Adrenal gland (tissue), 12 donors: ENCODE results near the gene TRIM62. TPM values are rescaled to one million over a fixed set of nuclear protein-coding genes. Genes with fewer than 3 reads are reported as not detected.
A peak's percentile ranks its signal among the peaks of the same experiment; 100 is the strongest.

Experiments
- DNase-seq, 7 donors: peaks; one replicate each; pipeline ENCODE4 v3.0.0-alpha.2; 2019 to 2020
- H3K27ac ChIP-seq, 5 donors: fragments of 200-600 bp; sonication (generic) in 4 of 5; 1 replicate in 3 of 5; 2 replicates in 2 of 5; pipeline versions ENCODE4 v1.5.1 to v1.8.0; 2016 to 2020; ENCODE audit warnings: mild to moderate bottlenecking in 1 of 5
- H3K27me3 ChIP-seq: fragments of 200-600 bp; 2 replicates; pipeline ENCODE4 v1.8.0; 2021
- H3K36me3 ChIP-seq, 2 donors: fragments of 200-600 bp; replicated peaks in 1 of 2; 1 replicate in 1 of 2; 2 replicates in 1 of 2; pipeline versions ENCODE4 v1.5.1 to v1.8.0; 2018 to 2022
- H3K4me1 ChIP-seq, 2 donors: fragments of 200-600 bp; replicated peaks in 1 of 2; 1 replicate in 1 of 2; 2 replicates in 1 of 2; pipeline versions ENCODE4 v1.5.1 to v1.8.0; 2018 to 2021
- H3K4me3 ChIP-seq, 4 donors: fragments of 200-600 bp; sonication (generic) in 3 of 4; one replicate each; pipeline ENCODE4 v1.5.1; 2016 to 2018
- H3K9me3 ChIP-seq, 3 donors: fragments of 200-600 bp; sonication (generic) in 1 of 3; replicated peaks in 1 of 3; 1 replicate in 2 of 3; 2 replicates in 1 of 3; pipeline versions ENCODE4 v1.5.1 to v1.8.0; 2016 to 2021
- POLR2A ChIP-seq, 2 donors: fragments of 450-650 bp; IDR thresholded peaks; one replicate each; pipeline ENCODE4 v1.6.1; 2017; ENCODE audit warnings: antibody characterized with exemption in 2 of 2, mild to moderate bottlenecking in 2 of 2, moderate library complexity in 1 of 2
- WGBS, 4 donors: extraction: QIAGEN DNeasy Blood & Tissue Kit in 2 of 4; methylation state at CpG; one replicate each; pipeline versions ENCODE4 v1.1.5 to v1.1.7; 2013 to 2017; 5-methylcytosine and 5-hydroxymethylcytosine counted together
- intact Hi-C, 2 donors: fragments of 100-400 bp; cut with DNase I; formaldehyde crosslinking; loops; one replicate each; pipeline versions ENCODE4 v1.14.1 to v1.15.0; 2022 to 2023
- polyA plus RNA-seq, 3 donors: library from polyadenylated mRNA; stranded (reverse); fragments of 200-250 nt in 2 of 3; fragments of 350-450 nt in 1 of 3; fragmentation: Illumina TruSeq in 1 of 3; extraction: RNeasy Lipid Tissue Mini Kit (QIAGEN cat#74804) in 1 of 3; gene quantifications; one replicate each; pipeline ENCODE4 v1.2.3, GENCODE V29; 2013 to 2014
- total RNA-seq, 9 donors: library from RNA; depleted of rRNA in 4 of 9; stranded (reverse); fragments of >200 nt in 4 of 9; fragments of 120-200 nt in 1 of 9; fragmentation: NEBNext Ultra II Directional in 1 of 9; extraction: Animal tissue kit (Norgen Biotek cat#: 25700) in 1 of 9; gene quantifications; one replicate each; pipeline versions ENCODE4 v1.1.0 to v1.2.4, GENCODE V29; 2013 to 2023
- TF ChIP-seq, protein P1 (sequence below), 6 experiments: fragments of 450-650 bp in 4 of 6; fragments of 200-600 bp in 2 of 6; sonication (generic) in 1 of 6; IDR thresholded peaks; 1 replicate in 5 of 6; 2 replicates in 1 of 6; pipeline versions ENCODE4 v1.5.1 to v1.8.0; 2016 to 2021; ENCODE audit warnings: antibody characterized with exemption in 6 of 6, mild to moderate bottlenecking in 2 of 6, moderate library complexity in 1 of 6
- donor health status: healthy with polysubstance abuse.
- donor health status: Bipolar disorder and iron deficiency.
- donor health status: DM: yes; HTN: yes; CAD: no.
- donor health status: DM: no; HTN: no; CAD: no.
- donor health status: DM: no; HTN: no; CAD: no.
- donor health status: DM: yes; HTN: yes; CAD: no.

The TRIM62 gene
- total and polyA plus RNA-seq, 12 donors, result 3.7 to 19.5 (median 10.0) TPM

DNA sequence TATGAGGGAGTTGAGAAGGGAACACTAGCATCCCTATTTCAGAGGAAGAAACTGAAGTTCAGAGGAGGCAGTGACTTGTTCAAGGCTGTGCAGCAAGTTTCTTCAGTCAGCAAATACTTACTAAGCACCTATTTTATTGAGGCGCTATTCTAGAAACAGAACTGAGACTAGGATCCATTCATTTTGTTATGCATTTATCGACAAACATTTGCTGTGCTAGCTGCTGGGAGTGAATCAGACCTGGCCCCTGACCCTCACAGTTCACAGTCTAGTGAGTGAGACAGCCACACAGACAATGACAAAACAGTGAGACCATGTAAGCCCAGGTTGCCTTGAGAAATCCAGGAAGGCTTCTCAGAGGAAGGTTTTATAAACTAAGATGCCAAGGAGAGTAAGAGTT is 28.2 kb downstream of the TRIM62 start:
- Histone ChIP-seq H3K4me3 (no peak overlapping the region), H3K4me1 (peaks cover 11 to 20% of the 10 kb centered on the region in 2 donors), H3K27me3 (no peaks in the 10 kb centered on the region), H3K36me3 (peaks cover 0 to 20% of the 10 kb centered on the region in 2 donors), H3K9me3 (no peaks in the 10 kb centered on the region), H3K27ac (peak overlapping the region in 3 of 5 donors; percentile 10 to 87 (median 66))
- no peak for TF ChIP-seq POLR2A (IDR thresholded peaks at IDR 0.05)
- TF ChIP-seq, protein P1, sequence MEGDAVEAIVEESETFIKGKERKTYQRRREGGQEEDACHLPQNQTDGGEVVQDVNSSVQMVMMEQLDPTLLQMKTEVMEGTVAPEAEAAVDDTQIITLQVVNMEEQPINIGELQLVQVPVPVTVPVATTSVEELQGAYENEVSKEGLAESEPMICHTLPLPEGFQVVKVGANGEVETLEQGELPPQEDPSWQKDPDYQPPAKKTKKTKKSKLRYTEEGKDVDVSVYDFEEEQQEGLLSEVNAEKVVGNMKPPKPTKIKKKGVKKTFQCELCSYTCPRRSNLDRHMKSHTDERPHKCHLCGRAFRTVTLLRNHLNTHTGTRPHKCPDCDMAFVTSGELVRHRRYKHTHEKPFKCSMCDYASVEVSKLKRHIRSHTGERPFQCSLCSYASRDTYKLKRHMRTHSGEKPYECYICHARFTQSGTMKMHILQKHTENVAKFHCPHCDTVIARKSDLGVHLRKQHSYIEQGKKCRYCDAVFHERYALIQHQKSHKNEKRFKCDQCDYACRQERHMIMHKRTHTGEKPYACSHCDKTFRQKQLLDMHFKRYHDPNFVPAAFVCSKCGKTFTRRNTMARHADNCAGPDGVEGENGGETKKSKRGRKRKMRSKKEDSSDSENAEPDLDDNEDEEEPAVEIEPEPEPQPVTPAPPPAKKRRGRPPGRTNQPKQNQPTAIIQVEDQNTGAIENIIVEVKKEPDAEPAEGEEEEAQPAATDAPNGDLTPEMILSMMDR (IDR thresholded peaks at IDR 0.05), result no peak
- DNase-seq, result no peak
- WGBS, 4 donors, result 89 to 100% (median 94%) methylated on average over 2 of the region's 2 CpGs
- intact Hi-C loops, result no loop called here

DNA sequence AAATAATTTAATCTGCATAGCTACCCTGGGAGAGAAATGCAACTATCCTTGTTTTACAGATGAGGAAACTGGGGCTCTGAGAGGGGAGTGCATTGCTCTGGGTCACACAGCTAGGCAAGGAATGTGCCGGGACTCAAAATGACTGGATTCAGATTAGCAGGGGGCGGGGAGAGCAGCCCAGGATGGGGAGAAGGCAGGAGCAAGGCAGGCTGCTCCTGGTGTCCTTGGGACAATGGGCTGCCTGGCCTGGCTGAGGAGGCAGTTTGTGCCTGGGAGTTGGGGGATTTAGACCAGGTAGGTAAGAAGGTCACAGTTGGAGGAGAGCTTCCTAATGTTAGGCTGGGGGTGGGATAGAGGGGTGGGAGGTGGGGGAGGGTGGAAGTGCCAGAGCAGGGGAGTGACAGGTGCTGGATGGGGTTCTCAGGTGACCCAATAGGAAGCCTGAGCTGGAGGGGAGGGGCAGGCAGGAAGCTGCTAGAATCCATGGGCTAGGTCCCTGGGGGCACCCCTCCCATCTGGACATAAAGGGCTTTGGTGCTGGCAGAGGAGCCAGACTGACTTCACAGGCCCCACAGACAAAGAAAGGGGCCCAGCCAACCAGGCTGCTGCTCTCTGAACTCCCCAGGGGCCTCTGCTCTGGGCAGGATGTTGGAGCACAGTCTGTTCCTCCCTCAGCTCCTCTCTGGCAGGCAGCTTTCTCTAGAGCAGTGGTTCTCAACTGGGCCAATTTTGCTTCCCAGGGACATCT is 29.0 kb downstream of the TRIM62 start:
- Histone ChIP-seq H3K36me3 (peaks cover 0 to 12% of the 10 kb centered on the region in 2 donors), H3K27ac (peak overlapping the region in 2 of 5 donors; percentile 66 to 87), H3K4me3 (no peak overlapping the region), H3K9me3 (no peaks in the 10 kb centered on the region), H3K4me1 (peaks cover 11 to 20% of the 10 kb centered on the region in 2 donors), H3K27me3 (no peaks in the 10 kb centered on the region)
- peak in 6 of 7 donors; percentile 40 to 87 (median 60) for DNase-seq
- TF ChIP-seq, protein P1 (IDR thresholded peaks at IDR 0.05), result no peak
- no peak for TF ChIP-seq POLR2A (IDR thresholded peaks at IDR 0.05)
- intact Hi-C loops, result no loop called here
- 63 to 71% (median 66%) methylated on average over 2 of the region's 2 CpGs for WGBS, 4 donors

DNA sequence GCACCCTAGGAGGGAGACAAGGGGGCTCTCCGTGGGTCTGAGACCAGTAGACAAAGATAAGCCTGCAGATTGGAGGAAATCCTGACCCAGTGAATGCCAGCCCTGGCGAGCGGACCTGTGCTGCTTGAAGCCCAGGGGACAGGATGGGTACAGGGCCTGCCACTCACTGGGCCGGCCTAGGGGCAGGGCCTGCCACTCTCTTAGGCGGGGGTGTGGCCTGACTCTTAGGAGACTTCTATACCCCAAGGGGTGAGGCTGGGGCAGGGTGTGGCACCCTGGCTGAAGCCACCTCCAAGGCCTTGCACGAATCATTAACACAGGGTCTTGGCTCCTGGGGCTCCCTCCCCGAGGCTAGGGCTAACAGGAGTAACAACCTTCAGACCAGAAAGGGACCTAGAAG is 30.7 kb downstream of the TRIM62 start:
- no peaks in the 10 kb centered on the region for H3K27me3 ChIP-seq
- TF ChIP-seq, protein P1 (IDR thresholded peaks at IDR 0.05), result no peak
- TF ChIP-seq POLR2A (IDR thresholded peaks at IDR 0.05), result no peak
- H3K27ac ChIP-seq, result peak overlapping the region in 1 of 5 donors; percentile 6
- peaks cover 7 to 13% of the 10 kb centered on the region in 2 donors for H3K4me1 ChIP-seq
- WGBS, 4 donors, result 76 to 94% (median 82%) methylated on average over 3 to 7 of the region's 7 CpGs
- H3K36me3 ChIP-seq, result peaks cover 0 to 24% of the 10 kb centered on the region in 2 donors
- no peak for DNase-seq
- intact Hi-C loops, result no loop called here
- H3K4me3 ChIP-seq, result no peak overlapping the region
- no peaks in the 10 kb centered on the region for H3K9me3 ChIP-seq

DNA sequence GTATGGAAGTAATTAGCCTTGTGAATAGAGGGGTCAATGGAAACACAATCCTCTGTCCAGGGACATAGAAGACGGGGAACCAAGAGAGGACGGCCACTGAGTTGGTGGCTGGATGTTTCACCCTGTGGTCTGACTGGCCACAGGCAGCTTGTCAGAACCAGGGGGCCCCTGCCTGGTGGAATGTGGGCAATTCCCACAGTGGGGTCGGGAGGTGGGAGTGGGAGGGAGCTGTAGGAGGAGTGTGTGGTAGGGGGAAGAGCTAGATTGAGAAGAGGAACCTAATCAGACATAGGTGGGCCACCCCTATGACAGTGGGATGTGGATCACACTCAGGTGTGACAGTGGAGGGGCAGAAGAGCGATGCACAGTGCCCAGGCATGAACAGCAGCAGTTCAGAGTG is 31.3 kb downstream of the TRIM62 start:
- Histone ChIP-seq H3K27me3 (no peaks in the 10 kb centered on the region), H3K36me3 (peaks cover 0 to 26% of the 10 kb centered on the region in 2 donors), H3K4me3 (no peak overlapping the region), H3K4me1 (peaks cover 1 to 7% of the 10 kb centered on the region in 2 donors), H3K9me3 (no peaks in the 10 kb centered on the region), H3K27ac (no peak overlapping the region)
- intact Hi-C loops, result no loop called here
- 87 to 93% (median 91%) methylated on average over 4 of the region's 4 CpGs for WGBS, 4 donors
- TF ChIP-seq, protein P1 (IDR thresholded peaks at IDR 0.05), result no peak
- TF ChIP-seq POLR2A (IDR thresholded peaks at IDR 0.05), result no peak
- no peak for DNase-seq
